Fibroblast of upper back skin (primary cell): ENCODE measurements around the gene DHRS4.
A peak's percentile ranks its signal among the peaks of the same experiment; 100 is the strongest.

ENCODE experiments used
- DNase-seq: peaks from one replicate; pipeline ENCODE4 v3.0.0-alpha.2; 2013

Gene DHRS4

GRCh38 chr14:23953464-23954278 is at the start of gene DHRS4:
Gene DHRS4 (plus strand): TSS chr14:23953770. CDS start chr14:23953789, 19 bp downstream.
- peak; percentile 79 for DNase-seq

GRCh38 chr14:23910101-23910875 is 43.3 kb upstream of the DHRS4 start:
- peak; percentile 62 for DNase-seq

DNA sequence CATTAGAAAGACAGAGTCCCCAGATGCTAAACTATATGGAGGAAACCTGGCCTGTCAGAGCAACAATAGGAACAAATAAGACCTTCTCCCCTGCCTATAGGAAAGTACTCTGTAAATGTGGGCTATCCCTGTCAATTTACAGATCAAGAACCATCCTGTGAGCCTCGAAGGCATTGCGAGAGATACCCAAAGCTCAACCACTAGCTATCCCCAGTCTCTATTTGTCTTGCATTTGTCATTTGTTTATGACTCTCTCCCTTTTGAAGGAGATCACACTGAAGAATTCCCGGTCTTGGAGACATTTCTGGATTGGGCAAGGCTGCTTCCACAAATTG is 42.7 kb upstream of the DHRS4 start:
- DNase-seq = no peak

- DNase-seq = no peak
Measured at GRCh38 chr14:23915559-23915958, 38.0 kb upstream of the DHRS4 start.

GRCh38 chr14:23916004-23916403 is 37.6 kb upstream of the DHRS4 start:
- DNase-seq = no peak

- no peak for DNase-seq
Measured at GRCh38 chr14:23916446-23916845, 37.1 kb upstream of the DHRS4 start.

DNA sequence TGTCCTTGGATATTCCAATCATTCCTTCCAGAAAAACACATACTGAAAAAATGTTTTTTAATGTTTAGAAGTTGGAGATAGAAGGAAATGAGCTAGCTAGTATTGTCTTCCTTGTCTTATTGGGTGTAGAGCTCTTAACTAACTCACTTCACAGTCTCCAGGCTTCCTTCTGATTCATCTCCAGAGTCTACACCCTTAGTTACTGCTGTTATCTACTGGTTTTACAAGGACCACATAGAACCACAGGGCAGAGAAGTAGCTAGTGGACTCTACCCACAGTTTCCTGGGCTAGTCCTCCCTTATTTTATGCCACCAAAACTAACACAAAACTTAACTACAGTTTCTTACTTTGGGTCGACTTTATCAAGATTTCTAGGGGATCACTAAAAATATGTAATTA is 31.0 kb upstream of the DHRS4 start:
- DNase-seq = no peak

DNA sequence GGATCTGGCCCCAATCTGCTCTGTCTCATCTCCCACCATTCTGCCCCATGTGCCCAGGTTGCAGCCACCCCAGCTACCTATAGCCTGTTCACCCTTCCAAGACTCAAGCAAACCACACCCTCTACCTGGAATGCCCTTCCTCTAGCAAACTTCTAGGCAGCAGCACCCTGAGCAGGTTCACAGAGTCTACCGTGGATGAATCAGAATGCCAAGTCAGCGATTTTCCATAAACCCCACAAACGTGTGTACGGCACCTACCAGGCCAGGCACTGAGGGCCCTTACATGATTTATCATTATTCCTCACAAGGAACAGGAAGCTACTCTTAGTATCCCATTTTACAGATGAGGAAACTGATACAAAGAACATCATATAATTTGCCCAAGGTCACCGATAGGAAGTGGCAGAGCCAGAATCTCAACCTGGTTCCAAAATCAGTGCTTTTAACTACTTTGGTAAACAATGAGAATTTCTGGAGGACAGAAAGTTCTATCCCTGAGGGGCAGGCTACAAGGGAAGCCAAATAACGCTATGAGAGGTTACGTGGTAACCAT is 28.0 kb upstream of the DHRS4 start:
- DNase-seq = no peak

DNA sequence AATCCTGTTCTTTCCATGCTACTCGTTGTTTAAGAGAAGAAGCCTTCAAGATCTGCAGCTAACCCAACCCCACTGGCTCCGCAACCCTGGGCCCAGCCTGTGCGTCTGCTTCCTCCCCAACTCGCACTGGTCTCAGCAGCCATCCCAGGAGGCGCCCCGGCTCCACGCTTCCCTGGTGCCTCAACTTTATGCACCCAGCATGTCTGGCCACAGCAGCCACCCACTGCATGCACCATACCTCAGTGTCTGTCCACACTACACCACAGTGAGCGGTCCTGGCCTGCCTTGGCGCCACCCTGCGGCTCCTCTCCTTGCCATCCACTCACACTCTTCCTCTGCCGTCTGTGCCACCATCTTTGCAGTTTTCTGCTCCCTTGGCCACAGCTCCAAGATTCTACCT is 27.0 kb upstream of the DHRS4 start:
- no peak for DNase-seq

- DNase-seq = no peak
Measured at GRCh38 chr14:23929136-23929535, 24.4 kb upstream of the DHRS4 start.

DNA sequence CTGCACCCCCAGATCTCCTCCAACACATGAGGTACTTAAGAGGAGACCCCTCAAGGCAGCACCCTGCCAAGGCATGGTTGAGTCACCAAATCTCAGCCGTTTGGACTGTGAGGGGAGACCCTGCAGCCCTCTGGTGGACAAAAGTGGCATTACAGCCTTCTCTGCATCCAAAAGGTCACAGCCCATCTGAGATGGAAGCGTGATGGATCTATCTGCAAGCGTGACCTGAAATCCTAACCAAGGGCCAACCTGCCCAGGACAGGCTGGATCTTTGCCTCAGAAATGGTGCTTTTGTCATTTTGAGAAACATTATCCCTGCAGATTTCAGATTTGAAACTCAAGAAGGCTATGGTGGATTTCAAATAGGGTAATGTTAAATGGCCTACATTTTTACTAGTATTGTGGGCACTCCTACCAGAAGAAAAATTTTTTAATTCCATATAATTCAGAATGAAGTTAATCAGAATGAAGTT is 23.7 kb upstream of the DHRS4 start:
- peak; percentile 74 for DNase-seq

DNA sequence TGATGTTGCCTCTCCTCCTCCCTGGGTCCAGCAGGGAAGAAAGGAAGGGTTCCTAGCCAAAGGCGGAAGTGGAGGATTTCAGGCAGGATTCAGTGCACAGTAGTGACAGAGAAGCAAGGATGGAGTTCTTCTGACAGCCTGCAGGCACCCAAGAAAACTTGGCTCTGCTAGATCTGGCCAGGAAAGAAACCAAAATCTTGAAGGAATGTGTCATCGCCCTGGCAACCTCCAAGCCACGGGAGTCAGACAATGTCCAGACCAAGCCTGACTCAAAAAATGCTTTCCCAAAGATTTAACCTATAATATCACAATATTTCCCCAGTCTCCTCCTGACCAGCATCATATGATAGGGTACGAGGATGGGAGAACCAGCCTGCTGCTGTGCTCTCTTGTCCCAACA is 22.8 kb upstream of the DHRS4 start:
- peak; percentile 54 for DNase-seq

DNA sequence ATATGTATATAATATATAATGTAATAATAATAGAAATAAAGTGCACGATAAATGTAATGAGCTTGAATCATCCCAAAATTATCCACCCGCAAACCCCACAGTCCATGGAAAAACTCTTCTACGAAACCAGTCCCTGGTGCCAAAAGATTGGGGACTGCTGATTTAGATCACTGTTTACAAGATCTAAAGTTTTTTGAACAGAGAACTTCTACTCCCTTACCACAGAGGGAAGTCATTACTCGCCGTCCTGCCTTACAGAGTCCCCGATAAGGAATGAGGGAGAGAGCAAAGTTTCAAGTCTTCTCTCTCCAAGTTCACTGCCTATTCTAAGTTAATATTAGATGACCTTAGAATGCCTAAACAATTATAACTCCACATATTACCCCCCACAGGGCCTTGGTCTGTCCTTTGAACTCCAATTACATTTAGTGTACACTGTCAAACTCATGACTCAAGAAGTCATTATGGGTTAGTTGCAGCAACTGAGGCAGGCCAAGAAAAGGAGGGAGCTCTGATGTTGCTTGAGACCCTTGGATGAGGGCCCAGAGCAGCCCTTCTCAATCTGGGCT is 21.8 kb upstream of the DHRS4 start:
- no peak for DNase-seq

GRCh38 chr14:23932639-23933038 is 20.9 kb upstream of the DHRS4 start:
- no peak for DNase-seq

GRCh38 chr14:23933108-23933741 is 20.3 kb upstream of the DHRS4 start:
- DNase-seq = no peak

DNA sequence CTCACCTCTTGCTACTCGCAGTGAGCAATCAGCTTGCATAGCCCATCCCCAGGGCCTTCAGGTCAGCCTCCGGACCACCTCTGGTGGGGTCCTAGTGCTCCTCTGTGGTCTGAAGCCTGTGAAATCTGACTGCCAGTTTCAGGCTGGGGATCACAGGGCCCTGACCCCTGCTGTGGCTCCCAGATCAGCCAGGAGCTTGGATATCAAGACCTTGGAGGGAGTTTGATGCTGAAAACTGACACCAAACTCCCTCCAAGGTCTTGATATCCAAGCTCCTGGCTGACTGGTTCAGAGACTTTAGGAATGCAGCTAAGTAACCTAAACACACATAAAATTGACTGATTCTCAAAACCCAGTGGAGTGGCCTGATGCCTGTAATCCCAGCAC is 19.8 kb upstream of the DHRS4 start:
- no peak for DNase-seq

DNA sequence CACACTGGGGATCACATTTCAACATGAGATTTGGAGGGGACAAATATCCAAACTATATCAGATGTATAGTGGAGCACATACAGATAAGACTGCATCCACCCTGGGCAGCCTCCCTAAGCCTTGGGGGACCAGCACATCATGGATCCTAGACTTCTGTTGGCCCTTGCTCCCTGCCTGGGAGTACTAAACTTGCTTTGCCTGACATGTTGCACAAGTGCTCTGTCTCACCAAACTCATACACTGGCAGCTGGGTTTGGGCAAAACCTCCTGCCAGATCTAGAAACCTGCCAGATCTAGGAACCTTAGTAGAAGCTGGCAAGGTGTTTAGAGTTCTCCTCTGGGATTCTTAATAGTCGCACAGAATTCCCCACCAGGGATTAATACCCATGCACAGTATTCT is 18.4 kb upstream of the DHRS4 start:
- DNase-seq = no peak

DNA sequence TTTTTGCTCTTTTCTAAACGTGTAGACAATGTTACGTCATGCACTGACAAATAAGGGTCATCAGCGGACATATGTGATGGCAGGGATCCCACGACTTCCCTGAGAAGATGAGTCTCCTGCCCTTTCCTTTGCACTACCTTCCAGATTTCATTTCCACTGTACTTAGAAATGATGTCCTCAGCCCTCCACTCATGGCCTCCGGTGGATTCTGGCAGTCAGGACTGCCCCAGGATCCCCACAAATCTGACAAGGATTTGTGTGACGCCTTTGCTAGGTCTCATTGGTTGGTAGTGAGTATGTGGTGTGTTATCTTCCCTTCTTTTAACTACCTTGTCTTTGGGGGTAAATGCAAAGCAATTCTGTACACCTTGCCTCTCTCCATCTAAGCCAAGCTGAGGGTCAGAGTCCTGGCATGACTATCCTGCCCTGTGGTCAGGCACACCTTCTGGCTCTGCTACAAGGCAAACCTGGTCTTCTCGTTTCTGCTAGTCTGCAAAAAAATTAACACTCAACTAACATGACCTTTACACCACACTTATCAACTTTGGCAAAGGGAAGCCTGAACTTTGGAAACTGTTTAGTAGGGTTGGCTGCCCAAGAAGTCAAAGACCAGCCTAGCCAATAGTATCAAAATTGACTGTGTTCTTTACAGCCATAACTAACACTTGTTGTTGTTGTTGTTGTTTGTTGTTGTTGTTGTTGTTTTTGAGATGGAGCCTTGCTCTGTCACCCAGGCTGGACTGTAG is 17.3 kb upstream of the DHRS4 start:
- no peak for DNase-seq

- no peak for DNase-seq
Measured at GRCh38 chr14:23937203-23937602, 16.4 kb upstream of the DHRS4 start.

DNA sequence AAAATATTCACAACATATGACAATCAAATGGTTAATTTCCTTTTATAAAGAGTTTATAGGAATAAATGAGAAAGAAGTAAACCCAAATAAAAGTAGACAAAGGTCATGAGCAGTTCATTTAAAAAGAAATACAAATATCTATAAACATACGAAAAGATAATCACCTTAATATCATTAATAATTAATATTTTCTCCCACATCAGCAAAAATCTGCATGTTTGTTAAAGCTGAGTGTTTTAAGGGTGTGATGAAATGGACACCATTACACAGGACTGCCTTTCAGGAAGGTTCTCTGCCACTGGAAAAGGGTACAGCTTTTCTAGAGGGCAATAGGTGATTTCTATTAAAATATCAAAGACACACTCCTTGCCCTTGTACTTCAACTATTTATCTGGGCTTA is 14.7 kb upstream of the DHRS4 start:
- no peak for DNase-seq

- no peak for DNase-seq
Measured at GRCh38 chr14:23939607-23940326, 13.8 kb upstream of the DHRS4 start.

- no peak for DNase-seq
Measured at GRCh38 chr14:23941230-23941629, 12.3 kb upstream of the DHRS4 start.
